MM.1S (cell line): ENCODE measurements around the gene TMTC1.

Experiments used
- DNase-seq: peaks from one replicate; pipeline ENCODE4 v3.0.0-alpha.2; 2015
- H2AFZ ChIP-seq: fragments of 300-600 bp; sonication (generic); 2 replicates; pipeline ENCODE4 v1.6.0; 2016; ENCODE audit warnings: antibody characterized with exemption, low read length
- H3F3A ChIP-seq: fragments of 300-600 bp; sonication (generic); 2 replicates; pipeline ENCODE4 v1.6.1; 2016; ENCODE audit warnings: mild to moderate bottlenecking, antibody characterized with exemption, low read length, moderate library complexity, mixed read lengths; ENCODE audit not compliant: insufficient read depth
- H3K27ac ChIP-seq: fragments of 300-600 bp; sonication (generic); 2 replicates; pipeline ENCODE4 v1.5.1; 2016; ENCODE audit warnings: mild to moderate bottlenecking, low read length
- H3K27me3 ChIP-seq: fragments of 300-600 bp; sonication (generic); replicated peaks from 2 replicates; pipeline ENCODE4 v1.6.0; 2016; ENCODE audit warnings: low read length; ENCODE audit not compliant: insufficient read depth
- H3K36me3 ChIP-seq: fragments of 300-600 bp; sonication (generic); replicated peaks from 2 replicates; pipeline ENCODE4 v1.6.1; 2016; ENCODE audit warnings: mild to moderate bottlenecking, low read length, mixed read lengths; ENCODE audit not compliant: insufficient read depth
- H3K4me1 ChIP-seq: fragments of 300-600 bp; sonication (generic); 2 replicates; pipeline ENCODE4 v1.6.1; 2016; ENCODE audit warnings: low read length, mixed read lengths
- H3K4me2 ChIP-seq: fragments of 300-600 bp; sonication (generic); 2 replicates; pipeline ENCODE4 v1.6.0; 2016; ENCODE audit warnings: low read depth, low read length
- H3K4me3 ChIP-seq: fragments of 300-600 bp; sonication (generic); 2 replicates; pipeline ENCODE4 v1.5.1; 2016; ENCODE audit warnings: low read length, mixed read lengths
- H3K79me2 ChIP-seq: fragments of 300-600 bp; sonication (generic); 2 replicates; pipeline ENCODE4 v1.6.1; 2016; ENCODE audit warnings: mixed run types, low read length, mixed read lengths
- H3K9ac ChIP-seq: fragments of 300-600 bp; sonication (generic); 2 replicates; pipeline ENCODE4 v1.6.1; 2016; ENCODE audit warnings: low read length, mixed read lengths
- H3K9me2 ChIP-seq: fragments of 300-600 bp; sonication (generic); replicated peaks from 2 replicates; pipeline ENCODE4 v1.6.1; 2016; ENCODE audit warnings: mild to moderate bottlenecking, low read length, mixed read lengths; ENCODE audit not compliant: insufficient read depth
- H3K9me3 ChIP-seq: fragments of 300-600 bp; sonication (generic); replicated peaks from 2 replicates; pipeline ENCODE4 v1.6.1; 2016; ENCODE audit warnings: mild to moderate bottlenecking, low read length, mixed read lengths; ENCODE audit not compliant: insufficient read depth
- H4K20me1 ChIP-seq: fragments of 300-600 bp; sonication (generic); 2 replicates; pipeline ENCODE4 v1.6.1; 2016; ENCODE audit warnings: mild to moderate bottlenecking, low read length, moderate library complexity, mixed read lengths; ENCODE audit not compliant: insufficient read depth
- CTCF ChIP-seq: fragments of 300-600 bp; sonication (generic); IDR thresholded peaks from 2 replicates; pipeline ENCODE4 v1.5.1; 2016; ENCODE audit warnings: antibody characterized with exemption, low read length, mixed read lengths
- EZH2 ChIP-seq: fragments of 300-600 bp; sonication (generic); optimal IDR thresholded peaks from 2 replicates; pipeline ENCODE3; 2017; ENCODE audit warnings: low read depth, mild to moderate bottlenecking, antibody characterized with exemption, low read length, mixed read lengths
- EZH2phosphoT487 ChIP-seq: fragments of 300-600 bp; sonication (generic); IDR thresholded peaks from 2 replicates; pipeline ENCODE4 v1.6.1; 2018; ENCODE audit warnings: antibody characterized with exemption, low read length

TMTC1 gene

GRCh38 chr12:29762637-29763300 is 21.0 kb downstream of the TMTC1 start:
- Histone ChIP-seq H3K36me3 (no peaks in the 10 kb centered on the region; the same call in 1 of the 2 replicates), H3K9me2 (no peaks in the 10 kb centered on the region; the same call in 1 of the 2 replicates), H3K79me2 (no peaks in the 10 kb centered on the region), H3K9me3 (no peaks in the 10 kb centered on the region), H2AFZ (no peak overlapping the region), H3K27ac (no peak overlapping the region), H3F3A (no peaks in the 10 kb centered on the region), H3K9ac (no peak overlapping the region), H3K4me2 (no peak overlapping the region), H3K4me3 (no peak overlapping the region), H3K27me3 (no peaks in the 10 kb centered on the region), H4K20me1 (no peaks in the 10 kb centered on the region), H3K4me1 (no peaks in the 10 kb centered on the region)
- no peak for DNase-seq
- TF ChIP-seq EZH2phosphoT487 (no peak), CTCF (no peak), EZH2 (no peak)

GRCh38 chr12:29759950-29760349 is 23.8 kb downstream of the TMTC1 start:
- Histone ChIP-seq H3K4me2 (no peak overlapping the region), H3K4me1 (no peaks in the 10 kb centered on the region), H3F3A (no peaks in the 10 kb centered on the region), H3K9me3 (no peaks in the 10 kb centered on the region), H3K36me3 (no peaks in the 10 kb centered on the region), H3K9me2 (no peaks in the 10 kb centered on the region; the same call in 1 of the 2 replicates), H3K27ac (no peak overlapping the region), H3K79me2 (no peaks in the 10 kb centered on the region), H3K4me3 (no peak overlapping the region), H4K20me1 (no peaks in the 10 kb centered on the region), H3K27me3 (no peaks in the 10 kb centered on the region), H2AFZ (no peak overlapping the region), H3K9ac (no peak overlapping the region)
- DNase-seq = no peak
- TF ChIP-seq EZH2phosphoT487 = no peak
- no peak for TF ChIP-seq EZH2

- no peaks in the 10 kb centered on the region for H4K20me1 ChIP-seq
- no peak overlapping the region for H3K9ac ChIP-seq
- no peak overlapping the region for H3K4me2 ChIP-seq
- no peaks in the 10 kb centered on the region for H3K79me2 ChIP-seq
- H3K36me3 ChIP-seq = no peaks in the 10 kb centered on the region
- TF ChIP-seq EZH2phosphoT487 = no peak
- no peak for TF ChIP-seq CTCF
- TF ChIP-seq EZH2 = no peak
- H3F3A ChIP-seq = no peaks in the 10 kb centered on the region
- H3K27ac ChIP-seq = no peak overlapping the region
- no peaks in the 10 kb centered on the region for H3K9me3 ChIP-seq
- no peak for DNase-seq
- H3K4me1 ChIP-seq = peaks cover 6% of the 10 kb centered on the region
- no peak overlapping the region for H2AFZ ChIP-seq
- H3K27me3 ChIP-seq = no peaks in the 10 kb centered on the region
- no peak overlapping the region for H3K4me3 ChIP-seq
- H3K9me2 ChIP-seq = no peaks in the 10 kb centered on the region; the same call in 1 of the 2 replicates
Observed at GRCh38 chr12:29756741-29757390, 26.9 kb downstream of the TMTC1 start.
